Keratinocyte (primary cell): ENCODE measurements around the gene GRM2. TPM values are rescaled to one million over a fixed set of nuclear protein-coding genes. Genes with fewer than 3 reads are reported as not detected.

ENCODE experiments used
- DNase-seq: peaks from one replicate; pipeline ENCODE4 v3.0.0-alpha.2; 2011; ENCODE audit warnings: low read depth, missing footprints, low spot score
- FAIRE-seq: peaks from 2 replicates; lab custom pipeline; 2011; peaks lifted over from hg19 to GRCh38; lab: Jason Lieb, UNC
- H2AFZ ChIP-seq: 2 replicates; pipeline ENCODE4 v1.6.0; 2012; ENCODE audit warnings: low read length, control low read depth, inconsistent platforms; ENCODE audit not compliant: control insufficient read depth
- H3K27ac ChIP-seq: 2 replicates; pipeline ENCODE4 v1.5.1; 2011; ENCODE audit warnings: low read length; ENCODE audit not compliant: control insufficient read depth, insufficient read depth
- H3K27me3 ChIP-seq: 3 replicates; pipeline ENCODE4 v1.6.0; 2011; ENCODE audit warnings: low read length; ENCODE audit not compliant: control insufficient read depth, insufficient read depth; ENCODE audit errors: extremely low read depth
- H3K36me3 ChIP-seq, 2 experiments: 2 replicates in 1 of 2; 3 replicates in 1 of 2; pipeline ENCODE4 v1.5.1; 2011; ENCODE audit warnings: low read length in 2 of 2, mild to moderate bottlenecking in 1 of 2; ENCODE audit not compliant: control insufficient read depth in 2 of 2, insufficient read depth in 2 of 2; ENCODE audit errors: extremely low read depth in 1 of 2
- H3K4me1 ChIP-seq: 3 replicates; pipeline ENCODE4 v1.5.1; 2011; ENCODE audit warnings: low read length; ENCODE audit not compliant: control insufficient read depth, insufficient read depth; ENCODE audit errors: extremely low read depth
- H3K4me2 ChIP-seq: 3 replicates; pipeline ENCODE4 v1.6.0; 2011; ENCODE audit warnings: low read depth, low read length; ENCODE audit not compliant: control insufficient read depth, insufficient read depth; ENCODE audit errors: extremely low read depth
- H3K4me3 ChIP-seq, 3 experiments: fragments of 200-600 bp in 1 of 3; sonication (generic) in 1 of 3; 2 replicates in 2 of 3; 3 replicates in 1 of 3; pipeline ENCODE4 v1.5.1; 2011 to 2016; ENCODE audit warnings: low read length in 3 of 3, mild to moderate bottlenecking in 3 of 3, control low read depth in 2 of 3, inconsistent platforms in 1 of 3, low read depth in 1 of 3, mixed read lengths in 1 of 3, mixed run types in 1 of 3, moderate library complexity in 1 of 3; ENCODE audit not compliant: control insufficient read depth in 2 of 3, insufficient read depth in 2 of 3; ENCODE audit errors: extremely low read depth in 1 of 3
- H3K79me2 ChIP-seq: 2 replicates; pipeline ENCODE4 v1.6.0; 2012; ENCODE audit warnings: low read length; ENCODE audit not compliant: control insufficient read depth, insufficient read depth
- H3K9ac ChIP-seq: 3 replicates; pipeline ENCODE4 v1.6.0; 2011; ENCODE audit warnings: low read length; ENCODE audit not compliant: control insufficient read depth, insufficient read depth; ENCODE audit errors: extremely low read depth
- H3K9me1 ChIP-seq: 3 replicates; pipeline ENCODE4 v1.6.0; 2011; ENCODE audit warnings: low read length; ENCODE audit not compliant: control insufficient read depth, insufficient read depth; ENCODE audit errors: extremely low read depth
- H3K9me3 ChIP-seq: 2 replicates; pipeline ENCODE4 v1.5.1; 2012; ENCODE audit warnings: low read depth, low read length; ENCODE audit not compliant: control insufficient read depth
- H4K20me1 ChIP-seq: 3 replicates; pipeline ENCODE4 v1.6.0; 2011; ENCODE audit warnings: low read length; ENCODE audit not compliant: control insufficient read depth, insufficient read depth; ENCODE audit errors: extremely low read depth
- CTCF ChIP-seq, 3 experiments: IDR thresholded peaks in 1 of 3; conservative IDR thresholded peaks in 1 of 3; optimal IDR thresholded peaks in 1 of 3; 2 replicates in 2 of 3; 3 replicates in 1 of 3; pipeline versions ENCODE3 to v1.5.1; 2011; ENCODE audit warnings: low read length in 3 of 3, mild to moderate bottlenecking in 3 of 3, moderate library complexity in 2 of 3, control low read depth in 1 of 3, inconsistent platforms in 1 of 3; ENCODE audit not compliant: insufficient read depth in 2 of 3; ENCODE audit errors: extremely low read depth in 1 of 3
- EZH2 ChIP-seq: IDR thresholded peaks from one replicate; pipeline ENCODE4 v1.6.1; 2012; ENCODE audit warnings: inconsistent platforms, mild to moderate bottlenecking, low read length, moderate library complexity
- dilution Hi-C: fragments of 300-500 bp; cut with MboI; formaldehyde crosslinking; loops from one replicate; pipeline ENCODE4 v1.7.0; 2020; ENCODE audit warnings: low sequenced_read_pairs; ENCODE audit not compliant: extremely low pct_ligation_motif_present
- polyA plus RNA-seq, 5 experiments: library from polyadenylated mRNA; depleted of rRNA in 3 of 5; stranded (reverse) in 3 of 5; stranded (forward) in 1 of 5; unstranded in 1 of 5; fragments of >200 nt; gene quantifications; 1 replicate in 1 of 5; 2 replicates in 3 of 5; 3 replicates in 1 of 5; pipeline versions ENCODE4 v1.2.1 to v1.2.3, GENCODE V29; 2011 to 2012; ENCODE audit warnings: missing spikeins in 2 of 5, low read depth in 1 of 5, low replicate concordance in 1 of 5

Gene GRM2
- polyA plus RNA-seq, 1 donor (not counting 4 experiments of a cell fraction or from before 2014, with no cell fraction given): 0.07 TPM

GRCh38 chr3:51692980-51693395, 13.9 kb upstream of the GRM2 start:
- no peak overlapping the region for H2AFZ ChIP-seq
- H3K9me1 ChIP-seq: no peaks in the 10 kb centered on the region
- H3K9ac ChIP-seq: no peak overlapping the region
- no peaks in the 10 kb centered on the region for H3K27me3 ChIP-seq
- H3K27ac ChIP-seq: no peak overlapping the region
- no peak overlapping the region for H3K4me3 ChIP-seq
- no peak overlapping the region for H3K4me2 ChIP-seq
- H3K36me3 ChIP-seq: peaks cover 13 to 18% of the 10 kb centered on the region in 2 experiments
- FAIRE-seq (no peak), DNase-seq (no peak)
- TF ChIP-seq EZH2 (no peak), CTCF (optimal IDR thresholded peaks at IDR 0.05 in 1 of 3, IDR thresholded peaks at IDR 0.05 in 1 of 3, conservative IDR thresholded peaks at IDR 0.05 in 1 of 3; ENCODE audit: extremely low read depth in 1 of 3, insufficient read depth in 2 of 3, low read length in 3 of 3) (no peak)
- H4K20me1 ChIP-seq: peaks cover 2% of the 10 kb centered on the region
- no peaks in the 10 kb centered on the region for H3K79me2 ChIP-seq
- peaks cover 4% of the 10 kb centered on the region for H3K4me1 ChIP-seq
- dilution Hi-C loops: no loop called here
- H3K9me3 ChIP-seq: no peaks in the 10 kb centered on the region

- TF ChIP-seq CTCF (optimal IDR thresholded peaks at IDR 0.05 in 1 of 3, IDR thresholded peaks at IDR 0.05 in 1 of 3, conservative IDR thresholded peaks at IDR 0.05 in 1 of 3; ENCODE audit: extremely low read depth in 1 of 3, insufficient read depth in 2 of 3, low read length in 3 of 3) (no peak), EZH2 (no peak)
- FAIRE-seq: no peak
- Histone ChIP-seq H3K27me3 (no peaks in the 10 kb centered on the region), H3K79me2 (no peaks in the 10 kb centered on the region), H3K4me1 (no peaks in the 10 kb centered on the region), H3K9me3 (no peaks in the 10 kb centered on the region), H2AFZ (no peak overlapping the region), H4K20me1 (peaks cover 2% of the 10 kb centered on the region), H3K27ac (no peak overlapping the region), H3K9me1 (no peaks in the 10 kb centered on the region), H3K36me3 (peaks cover 12 to 19% of the 10 kb centered on the region in 2 experiments), H3K4me2 (no peak overlapping the region), H3K4me3 (no peak overlapping the region), H3K9ac (no peak overlapping the region)
- DNase-seq: no peak
- dilution Hi-C loops: no loop called here
These were observed 9.9 kb upstream of the GRM2 start for GRCh38 chr3:51696954-51697353.
